Activated T-helper 1 cell treated with anti-CD3 and anti-CD28 coated beads, Interleukin-2, amount 50 U/mL, for 16 hours (primary cell): Measurements from ENCODE around the gene USP49.
"Not testable (repeated sequence)": the region's sequence is repeated elsewhere in the genome, so short reads cannot be mapped to it uniquely, and the experiment has no call there.

Experiments used
- DNase-seq, 2 donors: peaks; one replicate each; pipeline ENCODE4 v3.0.0-alpha.2; 2020; ENCODE audit warnings: low read depth in 1 of 2, low spot score in 1 of 2

USP49 gene

DNA sequence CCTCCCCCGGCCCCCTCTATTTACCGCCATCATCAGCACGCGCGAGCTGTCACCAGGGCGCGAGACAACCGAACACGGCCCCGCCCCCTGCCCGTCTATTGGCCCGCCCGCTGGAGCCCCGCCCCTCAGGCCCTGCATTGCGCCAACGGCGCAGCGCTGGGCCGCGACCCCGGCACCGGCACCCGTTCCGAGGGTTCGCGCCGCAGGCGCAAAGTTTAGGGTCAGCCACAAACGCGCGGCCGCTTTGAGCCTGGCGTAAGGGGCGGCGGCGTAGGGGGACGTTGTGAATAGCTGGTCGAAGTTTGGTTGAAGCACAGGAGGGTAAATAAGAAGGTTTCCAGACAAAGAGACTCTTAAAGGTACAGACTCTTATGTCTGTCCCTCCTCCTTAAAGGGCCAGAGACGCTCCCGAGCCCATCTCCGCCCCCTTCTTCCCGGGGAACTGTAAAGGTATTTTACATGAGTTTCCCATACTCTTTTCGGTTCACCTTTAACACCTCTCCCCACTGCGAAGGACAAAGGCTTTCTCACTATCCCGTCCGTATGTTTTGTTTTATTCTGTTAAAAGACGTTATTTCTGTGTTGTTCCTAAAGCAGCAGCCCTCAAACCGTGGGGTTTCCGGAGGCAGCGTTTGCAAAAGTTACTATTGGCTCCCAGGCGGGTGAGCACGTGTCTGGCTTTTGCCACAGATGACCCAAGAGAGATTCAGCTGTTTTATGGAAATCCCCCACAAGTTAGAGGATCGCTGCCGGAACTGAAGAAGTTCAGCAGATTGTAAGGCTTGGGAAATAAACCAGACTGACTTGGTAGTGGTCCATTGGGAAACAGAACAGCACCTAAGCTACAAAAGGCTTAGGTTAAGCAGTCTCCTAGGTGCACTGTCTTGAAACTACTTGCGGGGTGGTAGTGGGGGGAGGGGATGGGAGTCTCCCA is at the start of gene USP49:
USP49 (minus strand) TSS at position 76 of the 934 bp plus-strand sequence. CDS start 88,392 bp downstream, outside the sequence.
- DNase-seq, result peak; percentile 83 to 84

DNA sequence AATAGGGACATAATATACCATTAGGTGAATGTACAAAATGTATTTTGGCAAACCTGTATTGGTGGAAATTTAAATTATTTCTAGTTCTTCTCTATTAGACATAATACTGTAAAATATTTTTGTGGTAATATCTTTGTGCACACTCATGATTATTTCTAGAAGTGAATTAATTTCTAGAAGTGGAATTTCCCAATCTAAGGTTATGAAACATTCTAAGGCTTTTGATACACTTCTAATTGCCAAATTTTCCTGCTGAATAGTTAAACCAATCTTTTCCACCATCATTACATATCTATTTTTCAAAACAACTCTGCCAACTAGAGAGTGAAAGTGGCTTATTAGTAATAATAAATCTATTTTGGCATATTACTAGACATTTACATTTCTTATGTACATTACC is 48.3 kb upstream of the USP49 start:
- DNase-seq, result no peak

DNA sequence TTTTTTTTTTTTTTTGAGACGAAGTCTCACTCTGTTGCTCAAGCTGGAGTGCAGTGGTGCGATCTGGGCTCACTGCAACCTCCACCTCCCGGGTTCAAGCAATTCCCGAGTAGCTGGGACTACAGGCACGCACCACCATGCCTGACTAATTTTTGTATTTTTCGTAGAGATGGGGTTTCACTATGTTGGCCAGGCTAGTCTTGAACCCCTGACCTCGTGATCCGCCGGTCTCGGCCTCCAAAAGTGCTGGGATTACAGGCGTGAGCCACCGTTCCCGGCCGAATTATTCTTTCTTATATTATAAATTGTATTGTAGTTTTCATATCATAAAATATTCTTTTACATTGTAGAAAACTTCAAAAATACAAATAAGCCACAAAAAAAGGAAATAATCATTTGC is 47.7 kb upstream of the USP49 start:
- DNase-seq, result not testable (repeated sequence)

DNA sequence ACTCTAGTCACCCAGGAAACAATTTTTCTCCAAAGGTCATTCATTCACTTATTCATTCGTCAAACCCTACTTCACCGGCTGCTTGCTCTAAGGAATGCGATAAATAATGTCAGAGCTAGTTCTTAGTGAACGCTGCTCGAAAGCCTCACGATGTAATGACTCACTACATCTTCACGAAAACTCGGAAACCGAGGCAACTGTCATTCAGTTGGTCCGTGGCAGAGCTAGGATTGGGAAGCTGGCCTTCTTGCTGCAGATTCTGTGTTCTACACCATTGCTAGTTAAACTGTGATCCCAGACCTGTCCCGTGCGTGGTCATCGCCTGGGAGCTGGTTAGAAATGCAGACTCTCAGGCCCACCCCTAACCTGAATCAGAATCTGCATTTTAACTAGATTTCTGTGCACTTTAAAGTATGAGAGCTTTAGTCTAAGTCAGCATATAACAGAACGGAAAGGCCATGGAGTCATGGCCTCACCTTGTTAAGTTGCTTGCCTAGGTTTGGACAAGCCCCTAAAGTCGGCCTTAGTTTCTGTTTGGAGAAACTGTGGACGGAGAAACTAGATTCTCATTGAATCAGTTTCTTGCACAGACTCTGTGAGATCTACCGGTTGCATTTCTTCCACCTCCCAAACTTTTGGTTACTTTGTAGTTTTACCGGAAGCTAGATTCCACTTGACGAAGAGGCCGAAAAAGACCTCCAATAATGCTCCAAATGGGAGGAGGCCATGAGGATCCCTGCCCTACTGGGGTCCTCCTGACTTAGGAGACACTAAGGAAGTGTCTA is 47.1 kb upstream of the USP49 start:
- no peak for DNase-seq

DNA sequence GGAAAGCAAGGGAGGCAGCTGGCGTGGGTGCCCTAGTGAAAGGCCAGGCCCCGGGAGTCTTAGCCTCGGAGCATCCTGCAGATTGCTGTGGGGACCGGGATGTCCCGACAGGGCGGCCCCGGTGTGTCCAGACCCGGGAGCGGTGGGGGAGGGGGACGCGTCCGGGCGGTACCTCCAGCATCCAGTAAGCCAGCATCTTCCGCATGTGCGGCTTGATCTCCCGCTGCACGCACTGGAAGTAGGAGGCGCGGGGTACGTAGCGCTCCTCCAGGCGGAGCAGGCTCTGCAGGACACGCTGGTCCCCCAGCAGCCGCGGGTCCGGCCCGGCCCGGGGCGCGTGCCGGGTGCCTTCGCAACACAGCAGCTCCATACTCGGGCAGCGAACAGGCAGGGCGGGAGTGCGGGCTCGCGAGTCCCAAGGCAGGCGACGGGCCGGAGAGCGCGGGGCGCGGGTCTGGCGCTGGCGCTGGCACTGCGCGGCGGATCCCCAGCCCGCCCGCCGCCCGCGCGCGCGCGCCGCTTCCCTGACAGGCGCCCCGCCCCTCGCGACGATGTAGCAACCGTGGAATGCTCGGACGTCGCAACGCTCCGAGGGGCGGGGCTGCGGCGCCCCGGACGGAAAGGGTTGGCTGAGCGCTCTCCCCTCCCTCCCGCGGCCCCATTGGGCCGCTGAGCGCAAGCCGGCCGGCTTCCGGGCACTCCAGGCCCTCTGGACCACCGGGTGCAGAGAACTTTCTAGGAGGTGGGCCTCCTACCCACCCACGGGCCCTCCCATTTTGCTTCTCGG is 46.3 kb upstream of the USP49 start, which contains the start of gene CCND3:
CCND3 (minus strand) TSS at position 529 of the 787 bp plus-strand sequence; CDS start at position 370, 159 bp downstream.
- DNase-seq, result peak; percentile 64 to 83

DNA sequence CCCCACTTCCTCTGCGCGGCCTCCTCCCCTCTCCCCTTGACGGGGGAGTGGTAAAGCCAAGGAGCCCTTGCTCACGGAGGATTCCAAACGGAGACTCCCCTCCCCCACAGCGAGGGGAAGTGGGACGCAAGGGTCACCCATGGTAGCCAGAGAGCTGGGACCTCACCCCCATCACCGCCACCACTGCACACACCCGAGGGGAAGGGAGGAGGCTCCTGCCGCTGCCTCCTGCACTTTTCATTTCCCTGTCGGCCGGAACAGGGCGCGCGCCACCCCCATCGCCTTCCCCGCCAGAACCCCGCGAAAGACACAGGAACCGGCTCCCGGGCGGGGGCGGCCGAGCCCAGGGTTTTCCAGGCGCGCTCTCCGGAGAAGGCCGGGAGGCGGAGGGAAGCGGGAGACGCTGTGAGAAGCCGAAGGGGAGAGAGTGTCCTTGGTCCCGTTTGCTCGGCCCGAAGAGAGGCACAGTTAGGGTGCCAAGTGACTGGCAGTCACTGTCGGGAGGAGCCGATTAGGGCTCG is 45.6 kb upstream of the USP49 start:
- DNase-seq, result peak in 1 of 2 donors; percentile 27

DNA sequence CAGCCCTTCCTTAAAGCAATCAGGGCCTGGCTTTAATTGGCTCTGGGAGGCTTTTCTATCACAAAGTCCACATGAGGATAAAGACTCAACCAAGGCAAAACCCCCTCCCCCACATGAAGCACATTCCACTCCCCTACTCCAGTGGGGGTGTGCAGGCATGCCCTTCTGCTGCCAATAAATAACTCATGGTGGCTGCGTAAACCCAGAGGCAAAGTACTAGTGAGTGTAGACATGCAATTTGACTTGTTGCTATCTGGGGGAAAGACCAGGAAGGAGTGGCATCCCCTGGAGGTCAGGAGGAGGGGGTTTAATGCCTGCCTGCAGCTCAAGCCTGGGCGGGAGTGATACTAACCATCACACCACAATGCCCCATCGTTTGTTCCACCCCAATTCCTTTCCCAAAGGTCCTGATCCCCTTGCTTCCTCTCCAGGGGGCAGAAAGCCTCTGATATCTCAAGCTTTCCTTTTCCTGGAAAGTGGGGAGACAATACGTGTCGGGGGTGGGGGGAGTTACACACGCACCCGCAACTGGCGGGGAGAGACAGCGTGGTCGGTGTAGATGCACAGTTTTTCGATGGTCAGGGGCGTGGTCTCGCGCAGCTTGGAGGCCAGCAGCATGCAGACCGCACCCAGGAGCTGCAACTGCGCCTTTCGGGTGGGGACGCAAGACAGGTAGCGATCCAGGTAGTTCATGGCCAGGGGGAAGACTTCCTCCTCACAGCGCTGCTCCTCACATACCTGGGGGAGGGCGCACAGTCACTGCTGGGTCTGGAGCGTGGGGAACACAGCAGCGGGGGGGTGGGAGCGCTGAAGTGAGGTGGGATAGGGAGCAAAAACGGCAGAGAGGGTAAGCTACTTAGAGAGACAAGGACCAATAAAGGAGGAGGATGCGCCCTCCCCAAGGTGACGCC is 44.9 kb upstream of the USP49 start:
- no peak for DNase-seq

DNA sequence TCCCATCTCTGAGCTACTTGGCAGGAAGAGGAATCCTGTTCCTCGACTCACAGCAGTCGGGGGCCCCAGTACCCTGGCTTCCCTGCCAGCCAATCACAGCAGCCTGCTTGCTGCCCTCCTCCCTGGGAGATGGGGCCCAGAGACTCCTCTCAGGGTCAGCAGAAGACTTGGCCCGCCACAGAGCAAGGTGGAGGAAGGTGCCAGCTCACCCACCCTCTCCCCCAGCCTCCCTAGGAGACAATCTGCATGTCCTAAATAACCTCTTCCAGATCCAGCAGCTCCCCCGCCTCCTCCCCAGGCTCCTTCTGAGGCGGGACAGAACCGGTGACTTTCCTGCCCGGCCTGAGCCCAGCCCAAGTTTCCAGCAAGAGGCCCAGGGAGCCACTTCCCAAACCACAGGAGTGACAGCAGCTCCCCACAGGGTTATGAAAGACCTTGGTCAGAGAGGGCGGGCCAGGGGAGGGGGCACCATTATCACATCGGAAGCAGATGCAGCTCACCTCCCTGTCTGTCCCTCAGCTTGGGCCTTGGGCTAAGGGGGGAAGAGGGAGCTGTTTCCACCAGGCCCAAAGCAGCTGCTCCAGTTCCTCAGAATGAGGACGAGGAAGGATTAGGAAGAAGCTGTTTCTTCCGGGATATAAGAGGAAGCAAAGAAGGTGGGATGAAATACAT is 44.1 kb upstream of the USP49 start:
- no peak for DNase-seq

DNA sequence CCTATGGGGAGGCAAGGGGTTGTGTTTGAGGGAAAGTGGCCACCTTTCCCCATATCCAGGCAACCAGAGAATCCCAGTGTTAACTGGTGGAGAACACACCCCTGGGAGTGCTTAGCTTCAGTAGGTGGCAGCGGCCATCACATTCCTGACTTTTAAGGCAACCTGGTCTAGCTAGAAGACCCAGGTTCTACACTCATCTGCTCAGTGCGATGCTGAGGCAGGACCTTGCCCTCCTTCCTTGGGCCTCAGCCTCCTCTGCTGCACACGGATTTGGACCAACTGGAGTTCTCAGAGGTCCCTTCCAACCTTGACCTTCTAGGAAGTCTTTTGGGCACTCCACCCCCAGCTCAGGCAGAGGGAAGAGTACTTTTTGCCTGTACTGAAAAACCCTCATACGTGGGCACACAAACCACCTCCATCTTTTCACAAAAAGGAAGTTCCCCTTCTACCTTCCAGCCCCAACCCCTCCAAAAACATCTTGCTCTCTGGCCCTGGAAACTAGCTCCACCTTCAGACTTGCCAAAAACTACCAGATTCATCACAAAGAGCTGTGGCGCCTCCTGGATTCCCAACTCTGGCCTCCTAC is 43.5 kb upstream of the USP49 start:
- no peak for DNase-seq

DNA sequence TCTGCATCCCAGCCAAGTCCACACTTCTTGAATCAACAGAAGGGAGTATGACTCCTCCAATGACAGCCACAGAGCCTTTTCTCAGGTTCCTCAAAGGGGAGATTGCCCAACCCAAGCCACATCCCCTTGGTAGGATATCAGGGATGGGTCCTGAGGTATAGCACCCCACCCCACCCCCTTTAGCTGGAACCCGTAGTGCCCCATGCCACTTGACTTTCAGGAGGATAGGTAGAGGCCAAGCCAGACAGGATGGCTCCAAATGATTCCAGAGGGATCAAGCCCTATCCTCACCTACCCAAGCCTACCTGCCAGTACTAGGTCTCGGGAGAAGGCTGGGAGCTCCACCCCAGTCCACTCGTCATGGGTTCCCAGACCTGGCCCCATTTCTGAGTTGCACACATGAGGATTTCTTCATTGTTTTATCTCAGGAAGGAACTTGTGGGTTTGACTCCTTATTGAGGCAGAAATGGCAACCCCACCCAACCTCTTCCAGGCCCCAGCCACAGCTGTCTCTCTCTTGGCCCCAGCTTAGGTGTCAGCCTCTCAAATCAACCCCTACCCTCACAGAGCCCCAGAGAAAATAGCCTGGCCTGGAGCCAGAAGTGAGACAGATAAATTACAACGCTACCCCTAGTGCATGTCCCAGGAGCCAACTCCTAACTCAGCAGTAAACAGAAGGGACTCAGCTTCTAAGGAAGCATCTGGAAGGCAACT is 42.8 kb upstream of the USP49 start:
- no peak for DNase-seq

DNA sequence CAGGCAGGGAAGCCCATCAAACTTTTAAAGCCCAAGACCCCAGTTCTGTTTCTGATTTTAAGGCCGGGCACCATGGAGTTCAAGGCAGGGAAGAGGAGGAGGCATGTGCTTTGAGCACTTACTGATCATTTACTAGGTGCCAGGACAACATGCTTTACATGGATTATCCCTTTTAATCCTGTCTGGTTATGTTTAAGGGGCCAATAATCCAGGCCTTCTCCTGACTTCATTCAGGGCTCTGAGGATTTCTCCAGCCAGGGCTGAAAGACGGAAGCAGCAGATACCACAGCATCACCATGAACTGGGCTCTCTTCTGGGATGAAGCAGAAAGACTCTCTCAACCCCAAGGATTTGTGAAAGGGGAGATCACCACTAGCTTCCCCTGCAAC is 42.3 kb upstream of the USP49 start:
- DNase-seq, result no peak

DNA sequence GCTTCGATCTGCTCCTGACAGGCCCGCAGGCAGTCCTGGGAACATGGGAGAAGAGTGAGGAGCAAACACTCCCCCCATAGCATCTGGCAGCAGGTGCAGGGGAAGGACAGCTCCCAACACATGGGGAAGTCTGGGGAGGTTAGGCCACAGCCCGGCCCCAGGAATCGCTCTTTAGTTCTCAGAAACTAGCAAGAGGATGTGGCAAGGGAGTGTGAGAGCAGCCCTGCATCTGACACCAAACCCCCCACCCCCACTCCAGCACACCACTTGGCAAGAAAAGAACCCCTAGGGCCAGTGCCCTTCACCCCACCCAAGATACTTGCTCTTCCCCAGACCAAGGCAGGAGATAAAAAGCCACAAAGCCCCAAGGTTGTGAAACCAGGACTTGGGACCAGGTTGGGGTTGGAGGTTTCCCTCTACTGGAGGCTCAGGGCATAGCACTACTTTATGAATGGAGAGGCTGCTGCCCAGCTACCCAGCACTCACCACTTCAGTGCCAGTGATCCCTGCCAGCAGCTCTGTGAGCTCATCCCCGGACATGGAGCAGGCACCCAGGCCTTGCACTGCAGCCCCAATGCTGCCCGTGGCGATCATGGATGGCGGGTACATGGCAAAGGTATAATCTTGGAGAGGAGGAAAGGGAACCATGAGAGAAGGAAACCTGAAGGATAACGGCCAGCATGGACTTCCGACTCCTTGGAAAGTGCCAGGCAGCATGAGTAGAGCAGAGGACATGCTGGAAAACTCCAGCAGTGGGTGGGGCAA is 41.1 kb upstream of the USP49 start:
- peak in 1 of 2 donors; percentile 45 for DNase-seq

DNA sequence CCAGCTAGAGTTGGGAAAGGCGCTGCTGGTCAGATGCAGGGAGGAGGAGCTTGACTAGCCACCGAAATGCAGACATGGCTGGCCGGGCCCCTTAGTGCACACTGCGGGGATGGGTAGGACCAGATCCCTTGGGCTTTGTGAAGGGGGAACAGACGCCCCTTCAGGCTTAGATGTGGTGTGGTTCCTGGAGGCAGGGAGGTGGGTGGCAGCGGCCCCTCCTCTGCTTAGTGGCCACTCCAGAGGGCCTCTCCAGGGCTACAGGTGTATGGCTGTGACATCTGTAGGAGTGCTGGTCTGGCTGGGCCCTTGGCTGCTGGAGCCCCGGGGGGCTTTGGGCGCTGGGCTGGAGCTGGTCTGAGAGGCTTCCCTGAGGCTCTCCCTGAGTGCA is 40.5 kb upstream of the USP49 start:
- DNase-seq, result no peak

DNA sequence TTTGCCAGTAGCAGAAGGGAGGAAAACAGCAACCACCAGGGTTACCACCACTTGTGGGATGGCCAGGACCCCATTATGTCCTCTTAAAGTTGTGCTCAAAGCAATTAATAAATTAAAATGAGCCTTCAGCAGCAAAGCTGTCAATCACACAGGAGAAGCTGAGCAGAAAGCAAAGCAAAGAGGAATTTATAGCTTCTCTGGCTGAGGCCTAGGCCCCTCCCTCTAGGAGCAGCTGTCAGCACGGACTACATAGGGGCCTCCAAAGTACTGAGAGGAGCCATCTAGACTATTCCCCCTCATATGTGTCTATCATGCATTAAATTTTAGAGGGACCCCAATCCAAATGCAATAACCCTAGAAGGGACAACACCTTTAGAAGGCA is 40.0 kb upstream of the USP49 start:
- DNase-seq, result no peak

DNA sequence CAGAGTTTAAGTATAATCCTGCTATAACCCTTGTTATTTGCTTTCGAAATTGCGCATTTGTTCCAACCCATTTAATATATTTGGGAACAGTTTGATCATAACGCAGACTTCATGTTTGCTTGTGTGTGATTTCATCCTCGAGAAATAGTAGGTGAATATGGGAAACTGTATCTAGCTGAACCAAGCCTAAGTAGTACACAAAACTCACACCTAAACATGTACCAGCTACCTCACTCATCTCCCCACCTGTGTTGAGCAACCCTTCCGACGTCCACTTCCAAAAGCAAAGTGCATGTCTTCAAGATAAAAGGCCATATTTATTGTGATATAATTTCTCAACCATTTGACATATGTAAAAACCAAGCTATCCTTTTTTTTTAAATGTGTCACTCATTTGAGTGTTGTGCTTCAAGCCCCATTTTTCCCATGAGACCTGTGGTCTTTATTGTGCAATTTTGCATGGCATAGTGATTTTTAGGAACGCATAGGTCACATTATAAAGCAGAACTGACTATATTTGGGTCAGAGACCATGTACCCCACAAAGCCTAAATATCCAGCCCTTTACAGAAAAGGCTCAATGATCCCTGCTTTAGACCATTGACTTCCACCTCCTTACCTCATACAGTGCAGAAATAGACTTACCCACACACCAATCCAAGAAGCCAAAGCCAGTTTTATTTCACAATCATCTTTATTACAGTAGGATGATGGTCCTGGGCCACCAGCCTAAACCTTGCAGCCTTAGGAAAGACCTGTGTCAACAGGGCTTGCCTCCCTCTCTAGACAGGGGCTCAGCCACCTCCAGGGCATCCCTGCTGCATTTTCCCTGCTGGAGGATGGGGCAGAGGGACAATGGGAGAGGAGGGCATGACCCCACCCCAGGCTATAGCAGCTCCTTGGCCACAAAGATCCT is 39.4 kb upstream of the USP49 start:
- DNase-seq, result no peak

DNA sequence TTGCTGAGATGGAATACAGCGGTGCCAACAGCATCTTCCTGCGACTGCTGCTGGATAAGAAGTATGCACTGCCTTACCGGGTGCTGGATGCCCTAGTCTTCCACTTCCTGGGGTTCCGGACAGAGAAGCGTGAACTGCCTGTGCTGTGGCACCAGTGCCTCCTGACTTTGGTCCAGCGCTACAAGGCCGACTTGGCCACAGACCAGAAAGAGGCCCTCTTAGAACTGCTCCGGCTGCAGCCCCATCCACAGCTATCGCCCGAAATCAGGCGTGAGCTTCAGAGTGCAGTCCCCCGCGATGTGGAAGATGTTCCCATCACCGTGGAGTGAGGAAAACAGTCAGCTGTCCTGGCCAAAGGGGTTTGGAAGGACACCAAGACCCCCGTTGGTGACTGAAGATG is 37.2 kb upstream of the USP49 start:
- DNase-seq, result no peak

DNA sequence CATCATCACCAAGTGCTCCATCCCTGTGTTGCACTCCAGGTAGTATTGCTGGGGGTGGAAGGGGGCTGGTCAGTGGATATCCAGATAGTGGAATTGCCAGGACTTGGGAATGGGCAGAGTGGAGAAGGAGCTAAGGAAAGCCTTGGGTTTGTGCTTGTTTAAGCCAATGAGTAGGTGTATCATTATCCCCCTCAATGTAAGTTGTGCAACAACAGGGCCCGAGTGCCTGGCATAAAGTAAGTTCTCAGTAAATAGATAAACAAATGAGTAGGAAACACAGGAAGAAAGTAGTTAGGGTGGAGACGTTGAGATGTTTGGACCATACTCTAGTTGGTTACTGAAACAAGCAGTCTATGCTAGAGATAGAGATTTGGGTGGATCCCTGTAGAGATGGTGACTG is 36.6 kb upstream of the USP49 start:
- DNase-seq, result no peak
